GM12873 (cell line): ENCODE data around the gene HHAT.

ENCODE experiments used
- TF ChIP-seq, protein P1 (sequence below): IDR thresholded peaks from 2 replicates; pipeline ENCODE4 v1.5.1; 2012; ENCODE audit warnings: low read depth, mild to moderate bottlenecking, moderate library complexity, low read length, control low read depth; ENCODE audit not compliant: insufficient read depth; ENCODE audit errors: missing control alignments

Gene HHAT

DNA sequence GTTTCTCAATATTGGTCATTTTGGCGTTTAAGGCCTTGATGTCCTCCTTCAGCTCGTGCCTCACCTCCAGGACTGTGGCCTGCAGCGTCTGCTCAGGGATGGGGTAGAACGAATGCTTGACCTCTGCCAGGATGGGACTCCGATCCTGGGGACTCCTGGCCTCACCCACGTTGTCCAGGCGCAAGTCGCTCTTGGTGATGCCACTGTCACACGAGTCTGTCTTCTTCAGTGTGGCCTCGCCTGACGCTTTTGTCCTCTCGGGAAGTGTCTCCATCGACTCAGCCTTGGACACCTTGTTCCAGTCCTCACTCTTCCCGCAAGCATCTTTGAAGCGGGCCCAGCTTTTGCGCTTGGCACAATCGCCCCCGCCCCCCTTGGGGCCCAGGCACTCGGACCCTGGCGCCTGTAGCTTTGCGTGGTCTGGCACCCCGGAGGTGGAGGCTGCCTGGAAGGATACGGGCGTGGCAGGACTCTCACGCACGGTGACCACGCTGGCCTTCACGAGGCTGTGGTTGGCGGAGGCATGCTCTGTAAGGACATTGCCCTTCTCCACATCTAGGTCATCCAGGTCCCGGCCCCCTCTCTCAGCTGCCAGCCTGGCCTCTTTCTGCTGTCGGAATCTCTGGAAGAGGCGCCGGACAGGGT is 354.8 kb downstream of the HHAT start:
- TF ChIP-seq, protein P1, sequence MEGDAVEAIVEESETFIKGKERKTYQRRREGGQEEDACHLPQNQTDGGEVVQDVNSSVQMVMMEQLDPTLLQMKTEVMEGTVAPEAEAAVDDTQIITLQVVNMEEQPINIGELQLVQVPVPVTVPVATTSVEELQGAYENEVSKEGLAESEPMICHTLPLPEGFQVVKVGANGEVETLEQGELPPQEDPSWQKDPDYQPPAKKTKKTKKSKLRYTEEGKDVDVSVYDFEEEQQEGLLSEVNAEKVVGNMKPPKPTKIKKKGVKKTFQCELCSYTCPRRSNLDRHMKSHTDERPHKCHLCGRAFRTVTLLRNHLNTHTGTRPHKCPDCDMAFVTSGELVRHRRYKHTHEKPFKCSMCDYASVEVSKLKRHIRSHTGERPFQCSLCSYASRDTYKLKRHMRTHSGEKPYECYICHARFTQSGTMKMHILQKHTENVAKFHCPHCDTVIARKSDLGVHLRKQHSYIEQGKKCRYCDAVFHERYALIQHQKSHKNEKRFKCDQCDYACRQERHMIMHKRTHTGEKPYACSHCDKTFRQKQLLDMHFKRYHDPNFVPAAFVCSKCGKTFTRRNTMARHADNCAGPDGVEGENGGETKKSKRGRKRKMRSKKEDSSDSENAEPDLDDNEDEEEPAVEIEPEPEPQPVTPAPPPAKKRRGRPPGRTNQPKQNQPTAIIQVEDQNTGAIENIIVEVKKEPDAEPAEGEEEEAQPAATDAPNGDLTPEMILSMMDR, result no peak

GRCh38 chr1:210684466-210685294 is 356.0 kb downstream of the HHAT start:
- TF ChIP-seq, protein P1, result no peak

DNA sequence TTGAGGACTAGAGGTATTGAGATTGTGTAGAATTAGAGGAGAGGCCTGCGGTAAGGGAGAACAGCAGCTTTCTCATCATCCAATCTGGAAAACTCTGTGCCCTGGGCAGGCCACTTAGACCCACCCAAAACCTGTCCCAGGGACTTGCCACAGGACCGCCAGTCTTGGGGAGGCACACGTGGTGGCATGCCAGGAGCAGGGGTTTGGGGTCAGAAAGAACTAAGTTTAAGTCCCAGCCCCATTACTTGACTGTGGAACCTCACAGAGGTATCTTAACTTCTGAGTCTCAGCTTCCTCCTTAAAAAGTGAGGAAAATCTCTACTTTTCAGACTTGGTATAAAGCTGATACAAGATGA is 356.6 kb downstream of the HHAT start:
- TF ChIP-seq, protein P1, result no peak

DNA sequence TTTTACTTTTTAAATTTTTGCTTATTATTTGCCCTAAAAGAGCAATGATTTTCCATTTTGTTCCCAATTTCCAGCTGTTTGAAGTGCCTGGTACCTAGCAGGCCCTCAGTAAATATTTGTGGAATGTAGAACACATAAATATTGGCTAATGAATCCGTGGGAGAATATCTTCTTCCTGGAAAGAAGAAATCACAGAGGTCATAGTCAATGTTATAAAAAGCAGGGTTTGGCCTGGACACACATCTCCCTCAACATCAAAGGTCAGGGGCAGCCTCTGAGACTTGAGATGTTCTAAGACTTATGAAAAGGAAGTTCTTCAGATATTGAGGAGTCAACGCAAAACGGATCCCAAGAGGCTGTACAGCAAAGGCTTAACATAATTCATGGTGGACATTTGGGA is 358.1 kb downstream of the HHAT start:
- TF ChIP-seq, protein P1, result no peak

GRCh38 chr1:210687582-210688279 is 359.0 kb downstream of the HHAT start:
- TF ChIP-seq, protein P1, result no peak

GRCh38 chr1:210688512-210689234 is 360.0 kb downstream of the HHAT start:
- TF ChIP-seq, protein P1, result no peak
